ENCODE data around the gene SAMD11.
"Not testable (repeated sequence)": the region's sequence is repeated elsewhere in the genome, so short reads cannot be mapped to it uniquely, and the experiment has no call there.

SAMD11 gene

DNA sequence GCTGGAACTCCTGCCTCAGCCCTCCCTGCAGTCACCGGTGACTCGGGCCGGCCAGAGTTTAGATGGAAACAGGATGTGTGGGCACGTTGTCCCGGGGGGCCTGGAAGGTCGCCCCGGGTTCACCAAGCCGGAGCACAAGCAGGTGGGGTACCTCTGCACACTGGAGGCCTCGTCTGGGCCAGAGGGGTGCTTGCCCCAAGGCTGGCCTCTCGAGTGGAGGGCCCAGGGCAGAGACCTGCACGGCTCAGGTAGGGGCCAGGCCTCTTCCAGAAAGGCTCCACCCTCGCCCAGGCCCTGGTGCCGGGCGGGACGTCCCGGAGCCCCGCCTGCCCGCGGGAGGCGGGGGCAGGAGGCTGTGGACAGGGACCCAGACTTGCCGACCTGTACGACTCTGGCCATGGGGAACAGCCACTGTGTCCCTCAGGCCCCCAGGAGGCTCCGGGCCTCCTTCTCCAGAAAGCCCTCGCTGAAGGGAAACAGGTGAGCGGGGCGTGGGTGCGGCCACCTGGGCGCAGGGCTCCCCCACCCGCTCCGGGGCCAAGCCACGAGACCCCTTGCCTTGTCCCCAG is 42.5 kb downstream of the SAMD11 start, which contains the start of gene PLEKHN1:
TSS of gene PLEKHN1 (plus strand) at position 348 of the 569 bp plus-strand sequence. CDS start at position 398, 50 bp downstream.
- no peak for DNase-seq

- no peak for DNase-seq
These were observed 43.1 kb downstream of the SAMD11 start for GRCh38 chr1:966704-967300.

GRCh38 chr1:967466-968343 is 44.0 kb downstream of the SAMD11 start:
- DNase-seq = no peak

DNA sequence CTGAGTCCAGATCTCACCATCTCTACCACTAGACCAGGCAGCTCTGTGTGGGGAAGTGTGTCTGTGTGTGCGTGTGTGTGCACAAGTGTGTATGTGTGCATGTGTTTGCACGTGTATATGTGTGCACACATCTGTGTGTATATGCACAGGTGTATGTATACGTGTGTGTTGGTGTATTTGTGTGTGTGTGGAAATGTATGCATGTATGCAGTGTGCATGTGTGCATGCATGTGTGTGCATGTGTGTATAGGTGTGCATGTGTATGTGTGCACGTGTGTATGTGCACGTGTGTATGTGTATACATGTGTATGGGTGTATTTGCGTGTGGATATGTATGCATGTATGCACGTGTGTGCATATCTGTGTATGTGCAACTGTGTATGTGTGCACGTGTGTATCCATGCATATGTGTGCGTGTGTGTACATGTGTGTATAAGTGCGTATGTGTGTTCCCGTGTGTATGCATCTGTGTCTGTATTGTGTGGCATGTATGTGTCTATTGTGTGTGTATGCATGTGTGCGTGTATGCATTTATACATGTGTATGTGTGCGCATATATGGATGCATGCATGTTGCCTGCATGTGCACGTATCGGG is 45.6 kb downstream of the SAMD11 start:
- DNase-seq = no peak

GRCh38 chr1:970242-970972 is 46.7 kb downstream of the SAMD11 start:
- no peak for DNase-seq

DNA sequence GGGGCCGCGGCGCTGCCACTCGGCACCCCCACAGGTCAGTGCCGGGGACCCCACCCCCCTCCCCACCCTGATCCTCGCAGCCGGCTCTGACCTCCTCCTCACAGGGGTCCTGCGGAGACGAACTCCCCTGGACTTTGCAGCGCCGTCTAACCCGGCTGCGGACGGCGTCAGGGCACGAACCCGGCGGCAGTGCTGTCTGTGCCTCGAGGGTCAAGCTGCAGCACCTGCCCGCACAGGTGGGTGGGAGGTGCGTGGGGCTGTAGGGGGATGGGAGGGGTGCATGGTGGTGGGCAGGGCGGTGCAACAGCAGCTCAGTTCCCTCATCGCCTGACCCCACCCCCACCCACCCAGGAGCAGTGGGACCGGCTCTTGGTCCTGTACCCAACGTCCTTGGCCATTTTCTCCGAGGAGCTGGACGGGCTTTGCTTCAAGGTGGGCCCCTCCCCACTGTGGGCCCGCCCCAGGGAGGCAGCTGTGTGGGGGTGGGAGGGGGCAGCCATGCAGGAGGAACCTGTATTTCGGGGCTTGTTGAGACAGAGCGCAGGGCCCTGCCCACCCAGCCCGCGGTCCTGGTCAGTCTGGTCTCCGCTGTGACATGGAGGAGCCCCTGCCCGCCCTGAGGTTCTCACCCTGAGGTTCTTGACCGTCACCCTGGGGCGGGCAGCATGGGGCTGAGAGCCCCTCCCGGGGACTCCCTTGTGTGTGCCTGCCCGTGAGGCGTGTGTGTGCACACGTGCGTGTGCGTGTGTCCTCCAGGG is 47.4 kb downstream of the SAMD11 start:
- no peak for DNase-seq

GRCh38 chr1:971751-972506 is 48.2 kb downstream of the SAMD11 start:
- DNase-seq = no peak

GRCh38 chr1:972726-973458 is 49.2 kb downstream of the SAMD11 start:
- DNase-seq = no peak

DNA sequence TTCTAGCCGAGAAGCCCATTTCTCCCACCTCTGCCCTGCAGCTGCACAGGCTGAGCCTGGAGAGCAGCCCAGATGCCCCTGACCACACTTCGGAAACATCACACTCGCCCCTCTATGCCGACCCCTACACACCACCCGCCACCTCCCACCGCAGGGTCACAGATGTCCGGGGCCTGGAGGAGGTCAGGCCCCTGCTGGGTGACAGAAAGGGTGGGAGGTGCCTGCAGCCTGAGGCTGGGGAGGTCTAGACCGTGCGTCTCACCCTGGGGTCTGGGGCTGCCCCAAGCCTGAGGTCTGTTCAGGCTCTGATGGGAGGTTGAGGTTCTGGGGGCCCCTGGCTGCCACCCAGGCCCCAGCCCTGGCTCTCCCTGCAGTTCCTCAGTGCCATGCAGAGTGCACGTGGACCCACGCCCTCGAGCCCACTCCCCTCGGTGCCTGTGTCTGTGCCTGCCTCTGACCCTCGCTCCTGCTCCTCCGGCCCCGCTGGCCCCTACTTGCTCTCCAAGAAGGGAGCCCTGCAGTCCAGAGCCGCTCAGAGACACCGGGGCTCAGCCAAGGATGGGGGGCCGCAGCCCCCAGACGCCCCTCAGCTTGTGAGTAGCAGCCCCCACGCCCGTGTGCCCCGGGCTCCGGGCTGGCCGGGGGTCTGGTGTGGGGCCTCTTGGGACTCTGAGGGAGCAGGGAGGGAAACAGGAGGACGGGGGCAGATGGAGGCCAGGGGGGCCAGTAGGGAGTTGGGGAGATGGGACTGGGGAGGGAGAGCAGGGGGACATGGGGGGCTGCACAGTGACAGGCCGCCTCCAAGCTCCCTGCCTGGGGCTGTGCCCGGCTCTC is 50.0 kb downstream of the SAMD11 start:
- no peak for DNase-seq

DNA sequence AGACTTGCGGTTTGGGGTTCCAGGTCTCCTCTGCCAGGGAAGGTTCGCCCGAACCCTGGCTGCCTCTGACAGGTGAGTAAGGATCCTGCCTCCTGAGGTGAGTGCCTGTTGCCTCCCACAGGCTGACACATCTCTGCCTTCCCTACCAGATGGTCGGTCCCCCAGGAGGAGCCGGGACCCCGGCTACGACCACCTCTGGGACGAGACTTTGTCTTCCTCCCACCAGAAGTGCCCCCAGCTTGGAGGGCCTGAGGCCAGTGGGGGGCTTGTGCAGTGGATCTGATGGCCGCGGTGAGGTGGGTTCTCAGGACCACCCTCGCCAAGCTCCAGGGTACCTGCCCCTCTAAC is 50.5 kb downstream of the SAMD11 start:
- DNase-seq = no peak

GRCh38 chr1:974687-975328 is 51.1 kb downstream of the SAMD11 start:
- no peak for DNase-seq

GRCh38 chr1:975365-975764 is 51.6 kb downstream of the SAMD11 start:
- no peak for DNase-seq

GRCh38 chr1:975896-976683 is 52.4 kb downstream of the SAMD11 start:
- peak; percentile 54 for DNase-seq

- DNase-seq = not testable (repeated sequence)
These were observed 53.1 kb downstream of the SAMD11 start for GRCh38 chr1:976791-977190.

DNA sequence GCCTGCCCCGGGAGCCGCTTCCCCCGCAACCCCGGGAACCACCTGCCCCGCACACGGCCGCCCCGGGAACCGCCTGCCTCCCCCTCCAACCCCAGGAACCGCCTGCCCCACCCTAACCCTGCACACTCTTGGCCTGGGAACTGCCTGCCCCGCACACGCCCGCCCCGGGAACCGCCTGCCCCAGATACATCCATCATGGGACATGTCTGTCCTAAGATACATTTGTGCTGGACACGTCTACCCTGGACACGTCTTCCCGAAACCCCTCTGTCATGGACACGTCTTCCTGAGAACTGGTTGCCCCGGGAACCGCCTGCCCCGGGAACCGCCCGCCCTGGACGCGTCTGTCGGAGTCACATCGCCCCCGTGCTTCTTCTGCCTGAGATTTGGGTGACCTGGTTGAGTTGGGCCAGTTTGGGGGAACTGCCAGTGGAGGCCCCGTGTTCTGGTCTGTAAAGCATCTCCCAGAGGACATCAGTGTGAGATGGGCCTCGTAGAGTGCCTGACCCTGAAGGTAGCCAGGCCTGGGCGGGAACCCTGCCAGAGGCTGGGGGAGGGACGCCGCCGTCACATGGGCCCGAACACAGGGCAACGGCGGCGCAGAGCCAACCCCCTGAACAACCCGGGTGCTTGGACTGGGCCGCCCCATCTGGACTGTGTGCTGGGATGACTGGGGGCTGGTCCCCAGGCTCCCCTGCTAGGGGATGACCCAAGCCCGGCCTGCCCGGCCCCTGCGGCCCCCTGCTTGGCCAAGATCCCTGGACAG is 54.5 kb downstream of the SAMD11 start:
- DNase-seq = no peak

DNA sequence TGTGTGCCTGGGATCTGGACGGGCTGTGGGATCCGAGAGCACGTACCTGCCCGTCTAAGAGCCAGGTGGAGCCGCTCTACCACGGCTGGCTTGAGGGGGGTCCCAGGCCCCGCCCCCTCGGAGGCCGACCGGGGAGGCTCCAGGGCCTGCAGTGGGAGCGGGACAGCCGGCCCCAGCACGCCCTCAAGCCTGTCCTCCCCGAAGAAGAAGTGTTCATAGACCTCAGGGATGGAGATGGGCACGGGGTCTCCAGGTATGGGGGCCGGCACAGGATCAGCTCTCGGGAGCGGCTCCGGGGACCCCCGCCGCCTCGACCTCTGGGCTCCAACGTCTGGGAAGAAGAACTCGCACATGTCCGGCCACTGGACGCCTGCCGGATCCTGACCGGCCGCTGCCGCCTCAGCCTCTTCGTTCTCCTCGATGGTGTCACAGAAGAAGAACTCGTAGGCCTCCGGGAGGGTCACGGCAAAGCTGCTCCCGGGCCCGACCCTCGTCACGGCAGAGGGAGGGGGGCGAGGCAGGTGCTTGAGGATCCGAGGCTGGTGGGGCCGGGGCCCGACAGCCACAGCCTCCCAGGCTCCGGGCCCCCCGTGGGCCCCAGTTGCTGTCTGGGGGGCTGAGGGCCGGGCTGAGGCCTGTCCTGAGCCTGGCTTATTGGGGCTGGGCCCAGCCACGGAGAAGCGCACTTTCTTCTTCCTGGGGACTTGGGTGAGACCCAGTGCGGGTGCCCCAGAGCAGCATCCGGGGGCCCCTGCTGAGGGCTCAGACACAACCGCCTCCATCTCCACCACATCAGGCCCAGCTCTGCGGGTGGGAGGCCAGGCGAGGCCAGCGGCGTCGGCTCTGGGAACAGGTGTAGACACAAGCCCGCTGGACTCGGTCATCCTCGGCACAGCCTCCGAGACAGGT is 55.4 kb downstream of the SAMD11 start:
- no peak for DNase-seq

DNA sequence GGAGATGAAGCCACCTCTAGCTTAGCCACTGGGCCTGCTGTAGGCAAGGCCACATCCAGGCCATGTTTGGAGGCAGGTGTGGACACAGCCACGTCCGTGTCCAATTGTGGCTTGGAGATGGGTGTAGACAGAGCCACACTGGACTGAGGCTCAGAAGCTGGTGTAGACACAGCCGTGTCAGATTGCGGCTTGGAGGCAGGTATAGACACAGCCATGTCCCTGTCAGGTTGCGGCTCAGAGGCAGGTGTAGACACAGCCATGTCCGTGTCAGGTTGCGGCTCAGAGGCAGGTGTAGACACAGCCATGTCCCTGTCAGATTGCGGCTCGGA is 56.0 kb downstream of the SAMD11 start:
- DNase-seq = no peak

All from NCI-H526 treated with DMSO at 0.1 percent for 48 hours (cell line).